Upper lobe of right lung (tissue), 1 donor: ENCODE measurements around the gene CCL18. TPM values are rescaled to one million over a fixed set of nuclear protein-coding genes. Genes with fewer than 3 reads are reported as not detected.
"Not testable (repeated sequence)": the region's sequence is repeated elsewhere in the genome, so short reads cannot be mapped to it uniquely, and the experiment has no call there.

Experiments used
- ATAC-seq: fragments of 200-7000 bp; cut with Tn5 transposase; one replicate; pipeline ENCODE4 v1.9.1; 2020; ENCODE audit warnings: mild to moderate bottlenecking, moderate library complexity
- DNase-seq: peaks from one replicate; pipeline ENCODE4 v3.0.0-alpha.2; 2020
- H3K27ac ChIP-seq: fragments of 200-600 bp; one replicate; pipeline ENCODE4 v1.8.0; 2022
- H3K27me3 ChIP-seq: fragments of 200-600 bp; one replicate; pipeline ENCODE4 v1.8.0; 2022; ENCODE audit warnings: mild to moderate bottlenecking
- H3K36me3 ChIP-seq: fragments of 200-600 bp; one replicate; pipeline ENCODE4 v1.8.0; 2022
- H3K4me1 ChIP-seq: fragments of 200-600 bp; one replicate; pipeline ENCODE4 v1.8.0; 2022
- H3K4me3 ChIP-seq: fragments of 200-600 bp; one replicate; pipeline ENCODE4 v1.8.0; 2022; ENCODE audit warnings: mild to moderate bottlenecking
- H3K9me3 ChIP-seq: fragments of 200-600 bp; one replicate; pipeline ENCODE4 v1.8.0; 2022
- CTCF ChIP-seq: fragments of 200-600 bp; IDR thresholded peaks from one replicate; pipeline ENCODE4 v1.8.0; 2022; ENCODE audit warnings: antibody characterized with exemption
- intact Hi-C: fragments of 100-400 bp; cut with DNase I; formaldehyde crosslinking; loops from one replicate; pipeline ENCODE4 v1.11.0; 2022
- total RNA-seq: library from RNA; stranded (reverse); fragmentation: NEBNext Ultra II Directional; extraction: Animal tissue kit (Norgen Biotek cat#: 25700); gene quantifications from one replicate; pipeline ENCODE4 v1.2.1, GENCODE V29; 2021
- donor health status: DM: no; HTN: yes; CAD: no; lungs with severe emphysema.

The CCL18 gene
- total RNA-seq, 1 donor from 2014 or later = 31.9 TPM

DNA sequence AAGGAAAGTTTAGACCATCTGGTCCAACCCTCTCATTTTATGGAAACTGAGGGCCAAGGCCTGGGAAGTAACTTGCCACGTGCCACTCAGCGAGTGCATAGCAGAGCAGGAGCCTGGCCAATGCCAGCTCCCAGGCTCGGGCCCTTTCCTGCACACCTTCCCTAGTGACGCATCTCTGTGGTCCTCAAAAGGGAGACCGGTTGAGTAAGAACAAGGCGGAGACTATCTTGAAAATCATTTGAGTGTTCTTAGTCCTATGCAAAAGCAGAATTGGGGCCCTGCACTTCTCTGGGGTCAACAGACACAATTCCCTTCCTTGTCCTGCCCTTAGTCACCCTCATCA is 42.4 kb downstream of the CCL18 start:
- no peak for TF ChIP-seq CTCF
- H3K27ac ChIP-seq = no peak overlapping the region

DNA sequence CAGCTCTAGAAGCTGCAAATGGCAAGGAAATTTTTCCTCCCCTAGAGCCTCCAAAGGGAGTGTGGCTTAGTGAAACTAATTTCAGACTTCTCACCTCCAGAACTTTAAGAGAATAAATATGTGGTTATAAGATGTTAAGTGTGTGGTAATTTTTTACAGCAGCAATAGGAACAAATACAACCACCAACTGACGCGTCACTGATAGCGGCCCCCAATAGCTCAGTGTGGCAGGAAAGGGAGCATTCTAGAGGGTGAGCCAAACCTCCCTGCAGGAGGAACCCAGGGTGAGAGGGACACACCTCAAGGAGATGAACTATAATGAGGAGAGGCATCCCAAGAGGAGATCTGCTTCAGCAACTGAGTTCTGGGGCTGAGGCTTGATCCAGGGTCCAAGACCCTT is 43.6 kb downstream of the CCL18 start:
- H3K9me3 ChIP-seq = no peaks in the 10 kb centered on the region
- no peaks in the 10 kb centered on the region for H3K27me3 ChIP-seq
- TF ChIP-seq CTCF = no peak
- ATAC-seq = no peak
- intact Hi-C loops = no loop called here
- no peaks in the 10 kb centered on the region for H3K36me3 ChIP-seq
- H3K27ac ChIP-seq = peak overlapping the region; percentile 24
- H3K4me3 ChIP-seq = no peak overlapping the region
- H3K4me1 ChIP-seq = no peaks in the 10 kb centered on the region
- DNase-seq = no peak

More for the DNA sequence above, 42.4 kb downstream of the CCL18 start:
- Histone ChIP-seq H3K36me3 (no peaks in the 10 kb centered on the region), H3K27me3 (no peaks in the 10 kb centered on the region), H3K9me3 (no peaks in the 10 kb centered on the region), H3K4me1 (no peaks in the 10 kb centered on the region), H3K4me3 (no peak overlapping the region)
- intact Hi-C loops = no loop called here
- DNase-seq (no peak), ATAC-seq (no peak)

DNA sequence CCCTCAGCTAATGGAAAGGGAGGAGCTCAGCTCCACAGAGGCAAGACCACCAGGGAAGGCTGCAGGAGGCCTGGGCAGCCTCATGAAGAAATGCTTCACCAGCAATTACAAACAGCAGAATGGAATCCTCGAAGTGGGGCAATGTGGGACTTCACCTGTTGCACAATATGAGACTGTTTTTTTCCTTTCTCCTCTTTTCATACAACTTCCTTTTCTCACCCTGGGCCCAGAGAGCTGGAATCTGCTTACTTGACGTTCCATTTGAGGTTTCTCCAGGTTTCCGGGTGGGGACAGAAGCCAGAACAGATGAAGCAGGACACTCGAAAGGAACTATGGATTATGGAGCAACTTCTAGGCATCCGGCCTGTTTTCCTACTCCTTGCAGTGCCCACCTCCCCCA is 44.2 kb downstream of the CCL18 start:
- H3K9me3 ChIP-seq, H3K36me3 ChIP-seq, H3K4me1 ChIP-seq, intact Hi-C loops, H3K4me3 ChIP-seq, H3K27me3 ChIP-seq, DNase-seq: not testable (repeated sequence)
- peak; percentile 5 for ATAC-seq
- peak overlapping the region; percentile 24 for H3K27ac ChIP-seq

DNA sequence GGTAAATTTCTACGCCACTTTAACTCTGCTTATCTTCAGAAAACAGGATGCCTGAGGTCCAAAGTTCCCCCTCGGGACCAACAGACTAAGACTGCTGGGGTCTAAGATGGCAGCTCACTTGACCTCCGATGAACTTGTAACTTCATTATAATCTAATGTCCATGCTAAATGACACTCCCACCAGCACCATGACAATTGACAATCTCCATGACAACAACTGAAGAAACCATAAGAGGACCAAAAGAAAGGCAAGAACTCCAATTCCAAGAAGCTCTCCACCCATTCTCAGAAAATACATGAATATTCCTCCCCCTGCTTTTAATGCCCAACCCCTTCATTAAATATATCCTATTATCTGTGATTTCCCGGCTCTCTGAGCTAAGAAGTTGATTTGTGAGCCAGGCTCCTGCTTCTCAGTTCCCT is 47.0 kb downstream of the CCL18 start:
- ATAC-seq (no peak), DNase-seq (no peak)
- no peaks in the 10 kb centered on the region for H3K36me3 ChIP-seq
- H3K9me3 ChIP-seq = no peaks in the 10 kb centered on the region
- no peak overlapping the region for H3K4me3 ChIP-seq
- no peak for TF ChIP-seq CTCF
- no peak overlapping the region for H3K27ac ChIP-seq
- H3K27me3 ChIP-seq = no peaks in the 10 kb centered on the region
- intact Hi-C loops = no loop called here
- no peaks in the 10 kb centered on the region for H3K4me1 ChIP-seq

GRCh38 chr17:36112572-36112971 is 48.5 kb downstream of the CCL18 start:
- intact Hi-C loops = no loop called here
- Histone ChIP-seq H3K36me3 (no peaks in the 10 kb centered on the region), H3K4me3 (no peak overlapping the region), H3K27ac (no peak overlapping the region), H3K9me3 (no peaks in the 10 kb centered on the region), H3K4me1 (no peaks in the 10 kb centered on the region), H3K27me3 (no peaks in the 10 kb centered on the region)
- ATAC-seq (no peak), DNase-seq (no peak)
- no peak for TF ChIP-seq CTCF

DNA sequence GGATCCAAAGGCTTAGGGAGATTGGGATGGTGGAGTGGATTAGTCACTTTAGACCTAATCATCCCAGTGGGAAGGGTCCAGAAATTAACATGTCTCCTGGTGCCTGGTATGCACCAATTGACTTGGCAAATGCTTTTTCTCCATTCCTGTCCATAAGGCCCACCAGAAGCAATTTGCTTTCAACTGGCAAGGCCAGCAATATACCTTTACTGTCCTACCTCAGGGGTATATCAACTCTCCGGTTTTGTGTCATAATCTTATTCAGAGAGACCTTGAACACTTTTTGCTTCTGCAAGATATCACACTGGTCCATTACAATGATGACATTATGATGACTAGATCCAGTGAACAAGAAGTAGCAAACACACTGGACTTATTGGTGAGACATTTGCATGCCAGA is 49.1 kb downstream of the CCL18 start:
- H3K4me3 ChIP-seq, H3K36me3 ChIP-seq, intact Hi-C loops, DNase-seq, ATAC-seq, H3K4me1 ChIP-seq, H3K9me3 ChIP-seq, H3K27ac ChIP-seq, H3K27me3 ChIP-seq: not testable (repeated sequence)

- H3K4me3 ChIP-seq, H3K27ac ChIP-seq, intact Hi-C loops, ATAC-seq, H3K9me3 ChIP-seq, DNase-seq, H3K27me3 ChIP-seq, H3K36me3 ChIP-seq, H3K4me1 ChIP-seq: not testable (repeated sequence)
These were observed 51.0 kb downstream of the CCL18 start for GRCh38 chr17:36114971-36115648.

DNA sequence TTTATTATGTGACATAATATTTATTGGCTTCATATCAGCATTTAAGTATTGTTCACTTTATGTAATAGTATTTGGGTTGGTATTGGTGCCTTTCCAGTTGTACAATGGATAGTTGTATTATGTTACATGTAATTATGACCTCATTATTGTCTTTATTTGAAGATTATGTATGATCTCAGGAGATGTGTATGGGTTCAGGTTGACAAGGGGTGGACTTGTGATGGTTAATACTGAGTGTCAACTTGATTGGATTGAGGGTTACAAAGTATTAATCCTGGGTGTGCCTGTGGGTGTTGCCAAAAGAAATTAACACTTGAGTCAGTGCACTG is 51.5 kb downstream of the CCL18 start:
- H3K4me3 ChIP-seq, H3K9me3 ChIP-seq, H3K27me3 ChIP-seq, intact Hi-C loops, H3K27ac ChIP-seq, H3K36me3 ChIP-seq, ATAC-seq, DNase-seq, H3K4me1 ChIP-seq: not testable (repeated sequence)
